GM19043 (cell line): ENCODE data around the gene CYSRT1.

Source experiments
- ATAC-seq: cut with Tn5 transposase; IDR thresholded peaks from one replicate; pipeline ENCODE4 v1.9.1; 2021; ENCODE audit warnings: low read depth; ENCODE audit not compliant: unreplicated experiment

CYSRT1 gene

DNA sequence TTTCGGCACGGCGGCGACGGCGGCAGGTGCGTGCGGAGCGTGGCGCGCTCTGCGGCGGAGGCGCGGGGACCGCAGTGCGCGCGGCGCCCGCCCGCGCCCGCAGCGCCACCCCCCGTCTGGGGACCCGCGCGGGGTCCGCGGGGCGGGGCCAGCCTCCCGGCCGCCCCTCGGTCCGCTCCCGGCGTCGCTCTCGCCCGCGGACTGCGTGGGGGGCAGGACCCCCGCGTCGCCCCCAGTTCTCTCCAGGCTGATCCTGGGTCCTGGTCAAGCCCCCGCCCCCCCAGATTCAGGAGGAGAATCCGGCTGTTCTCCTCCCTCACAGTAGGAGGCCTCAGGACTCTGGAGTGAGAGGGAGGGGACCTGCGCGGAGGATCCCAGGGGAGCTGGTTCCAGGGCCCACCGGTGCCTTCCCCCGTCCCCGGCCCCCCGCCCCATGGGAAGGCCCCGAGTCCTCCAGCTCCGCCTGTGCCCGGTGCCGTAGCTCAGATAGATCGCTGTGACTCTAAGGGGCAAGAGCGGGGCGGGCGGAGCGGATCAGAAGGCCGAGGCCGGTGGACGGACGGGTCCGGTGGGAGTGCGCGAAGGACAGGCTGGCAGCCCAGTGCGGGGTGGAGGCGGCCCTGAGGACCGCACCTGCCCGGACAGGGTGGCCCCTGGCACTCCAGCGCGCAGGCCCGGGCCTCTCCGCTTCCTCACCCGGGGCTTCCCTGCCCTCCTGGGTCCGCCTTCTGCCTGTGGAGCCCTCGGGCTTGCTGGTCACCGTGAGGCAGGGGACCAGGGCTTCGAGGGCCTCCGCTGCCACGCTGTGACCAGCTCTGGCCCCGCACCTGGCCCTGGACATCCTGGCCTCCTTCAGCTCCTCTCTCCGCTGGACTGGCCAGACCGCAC lies 2.5 kb upstream of the CYSRT1 start, which contains the start of gene RNF208:
TSS of gene RNF208 (minus strand) at position 51 of the 888 bp plus-strand sequence. CDS start 1,028 bp downstream, outside the sequence.
- ATAC-seq: no peak

DNA sequence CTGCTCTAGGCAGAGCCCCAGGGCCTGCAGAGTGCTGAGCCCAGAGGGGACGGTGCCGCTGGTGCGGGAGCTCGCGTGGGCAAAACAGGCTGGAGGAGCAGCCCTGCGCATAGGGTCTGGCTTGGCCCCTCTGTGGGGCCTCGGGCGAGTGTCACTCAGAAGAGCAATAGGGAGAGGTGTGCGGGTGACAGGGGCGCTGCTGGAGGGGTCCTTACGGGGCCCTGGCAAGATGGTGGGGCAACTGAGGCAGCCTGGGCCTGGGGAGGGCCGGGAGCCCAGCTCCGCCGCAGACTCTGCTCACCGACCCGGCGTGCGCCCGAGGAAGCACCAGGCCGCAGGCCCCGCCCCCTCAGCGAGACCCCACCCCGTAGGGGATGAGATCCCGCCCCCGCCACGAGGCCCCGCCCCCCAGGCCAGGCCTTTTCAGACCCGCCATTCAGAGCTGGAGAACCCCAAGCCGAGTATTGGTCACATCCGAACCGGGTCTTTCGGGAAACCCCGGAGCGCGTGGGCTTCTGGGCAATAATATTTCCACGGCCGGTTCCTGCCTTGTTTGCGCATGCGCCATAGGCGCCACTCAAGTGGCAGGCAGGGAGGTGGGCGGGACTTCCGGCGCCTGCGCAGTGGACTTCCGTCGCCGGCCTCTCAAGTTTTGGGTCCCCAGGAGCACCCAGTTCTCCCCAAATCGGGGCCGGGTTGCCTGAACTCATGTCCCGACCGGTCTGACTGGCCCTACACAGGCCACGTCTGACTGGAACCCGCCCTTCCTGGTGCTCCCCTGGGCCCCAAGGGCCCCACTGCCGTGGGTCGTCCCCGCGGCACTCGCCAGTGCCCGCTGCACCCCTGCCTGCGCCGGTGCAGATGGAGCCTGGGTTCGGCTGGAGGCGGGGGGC lies 1.6 kb upstream of the CYSRT1 start:
- ATAC-seq: peak; percentile 72

DNA sequence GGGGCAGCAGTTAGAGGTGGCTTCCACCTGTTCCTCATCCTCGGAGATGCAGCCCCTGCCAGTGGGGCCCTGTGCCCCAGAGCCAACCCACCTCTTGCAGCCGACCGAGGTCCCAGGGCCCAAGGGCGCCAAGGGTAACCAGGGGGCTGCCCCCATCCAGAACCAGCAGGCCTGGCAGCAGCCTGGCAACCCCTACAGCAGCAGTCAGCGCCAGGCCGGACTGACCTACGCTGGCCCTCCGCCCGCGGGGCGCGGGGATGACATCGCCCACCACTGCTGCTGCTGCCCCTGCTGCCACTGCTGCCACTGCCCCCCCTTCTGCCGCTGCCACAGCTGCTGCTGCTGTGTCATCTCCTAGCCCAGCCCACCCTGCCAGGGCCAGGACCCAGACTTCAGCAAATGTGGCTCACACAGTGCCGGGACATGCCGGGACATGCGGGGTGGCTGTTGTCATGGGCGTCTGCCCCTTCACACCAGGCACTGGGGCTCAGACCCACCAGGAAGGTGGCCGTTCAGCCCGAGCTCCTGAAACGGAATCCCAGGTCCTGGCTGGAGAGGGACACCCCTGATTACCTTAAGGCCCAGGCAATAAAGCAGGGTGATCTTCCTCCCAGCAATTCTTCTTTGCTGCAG lies 841 bp downstream of the CYSRT1 start:
- ATAC-seq: no peak

DNA sequence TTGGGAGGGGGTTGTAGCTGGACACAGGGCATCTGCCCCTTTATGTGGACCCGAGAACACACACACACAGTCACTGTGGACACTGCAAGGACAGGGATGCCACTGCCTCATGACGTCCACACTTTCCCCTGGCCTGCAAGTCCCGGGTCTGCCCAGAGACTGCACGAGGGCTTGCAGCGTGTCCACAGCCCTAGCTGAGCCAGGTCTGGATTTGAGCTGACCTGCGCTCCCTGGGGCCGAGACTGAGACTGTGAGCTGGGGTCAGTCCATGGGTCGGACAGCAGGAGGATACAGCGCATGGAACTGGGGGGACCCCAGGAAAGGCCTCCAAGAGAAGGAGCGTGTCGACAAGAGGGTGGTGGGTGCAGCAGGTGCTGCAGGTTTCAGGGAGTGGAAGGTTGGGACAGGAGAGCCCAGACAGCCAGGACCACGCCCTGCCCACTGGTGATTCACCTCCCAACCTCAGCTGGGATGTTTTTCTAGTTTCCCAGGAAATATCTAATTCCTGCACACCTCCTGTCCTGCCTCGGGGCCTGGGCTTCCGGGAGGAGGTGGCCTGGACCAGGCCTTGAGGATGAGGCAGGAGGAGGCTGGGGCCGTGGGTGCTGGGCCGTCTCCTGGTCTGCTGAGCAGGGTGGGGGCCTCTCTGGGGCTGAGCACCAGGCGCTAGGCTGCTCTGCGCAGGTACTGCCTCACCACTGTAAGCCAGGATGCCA lies 1.5 kb downstream of the CYSRT1 start:
- no peak for ATAC-seq

DNA sequence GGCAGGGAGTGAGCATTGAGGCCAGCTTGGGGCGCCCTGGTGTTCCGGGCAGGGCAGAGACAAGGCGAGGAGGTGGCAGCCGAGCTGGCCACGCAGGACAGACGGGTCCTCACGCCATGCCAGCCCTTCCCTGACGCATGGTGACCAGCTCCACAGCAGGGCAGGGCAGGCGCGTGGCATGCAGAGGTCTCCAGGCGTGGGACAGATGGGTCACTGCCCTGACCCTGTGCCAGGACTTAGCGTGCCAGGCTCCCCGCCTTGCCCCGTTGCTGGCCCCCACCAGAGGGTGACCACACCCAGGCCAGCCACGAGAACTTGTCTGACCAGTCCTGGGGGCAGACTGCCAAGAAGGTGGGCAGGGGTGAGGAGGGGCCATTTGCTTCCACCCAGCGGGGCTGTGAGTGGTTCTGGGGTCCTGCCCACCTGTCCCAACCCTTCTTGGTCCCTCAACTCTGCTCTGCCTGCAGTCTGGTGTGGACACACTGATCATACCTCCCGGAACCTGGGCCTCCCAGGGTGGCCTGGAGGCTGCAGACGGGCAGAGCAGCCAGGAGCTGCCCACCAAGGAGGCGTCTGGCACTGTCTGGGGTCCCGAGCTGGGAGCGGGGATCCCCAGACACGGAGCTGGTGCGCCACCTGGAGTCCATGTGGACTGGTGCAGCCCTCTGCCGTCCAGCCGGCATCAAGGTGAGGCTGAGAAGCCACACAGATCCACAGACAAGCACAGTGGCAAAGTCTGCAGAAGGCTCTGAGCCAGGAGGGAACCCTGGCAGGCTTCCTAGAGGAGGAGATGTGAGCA lies 2.3 kb downstream of the CYSRT1 start, which contains the start of gene RNF224:
TSS of gene RNF224 (plus strand) at position 449 of the 799 bp plus-strand sequence. CDS start 834 bp downstream, outside the sequence.
- no peak for ATAC-seq

DNA sequence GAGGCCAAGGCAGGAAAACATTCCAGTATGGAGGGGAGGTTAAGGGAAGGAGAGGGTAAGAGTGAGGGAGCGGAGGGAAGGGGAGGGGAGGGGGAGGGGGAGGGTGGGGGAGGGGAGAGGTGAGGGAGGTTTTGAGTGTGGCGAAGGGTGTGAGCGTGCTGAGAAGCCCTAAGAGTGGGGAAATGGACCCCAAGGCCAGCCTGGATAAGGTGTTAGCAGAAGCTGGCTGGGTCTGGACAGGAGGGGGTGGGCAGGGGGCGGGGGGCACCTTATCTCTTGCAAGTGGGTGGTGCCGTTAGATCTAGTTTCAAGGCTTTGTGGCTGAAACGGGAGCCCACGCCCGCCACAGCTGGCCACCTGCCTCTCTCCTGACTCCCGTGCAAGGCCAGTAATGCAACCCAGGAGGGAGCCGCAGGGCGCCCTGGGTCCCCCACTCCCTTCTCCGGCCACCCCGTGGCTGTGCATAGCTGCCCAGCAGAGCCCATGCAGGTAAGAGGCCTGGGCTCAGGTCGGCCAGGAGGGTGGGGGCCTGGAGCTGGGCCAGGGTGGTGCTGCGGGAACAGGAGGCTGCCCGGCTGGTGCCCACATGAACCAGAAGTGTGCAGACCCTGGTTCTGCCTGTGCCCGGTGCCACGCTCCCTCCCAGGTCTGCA lies 3.0 kb downstream of the CYSRT1 start:
- ATAC-seq: no peak

DNA sequence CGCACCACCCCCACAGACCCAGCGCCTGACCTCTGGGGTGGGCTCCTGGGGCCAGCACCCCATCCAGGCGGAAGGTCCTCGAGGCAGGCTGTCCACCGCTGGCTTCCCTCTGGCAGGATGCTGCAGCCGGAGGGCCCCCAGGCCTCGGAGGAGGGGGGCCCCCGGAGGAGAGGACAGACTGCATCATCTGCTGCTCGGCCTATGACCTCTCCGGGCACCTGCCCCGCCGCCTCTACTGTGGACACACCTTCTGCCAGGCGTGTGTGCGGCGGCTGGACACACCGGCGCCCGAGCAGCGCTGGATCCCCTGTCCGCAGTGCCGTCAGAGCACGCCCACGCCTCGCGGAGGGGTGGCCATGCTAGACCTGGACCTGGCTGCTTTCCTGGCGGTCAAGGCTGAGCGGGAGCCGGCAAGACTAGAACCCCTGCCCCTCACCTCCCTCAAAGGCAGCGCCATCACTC lies 3.6 kb downstream of the CYSRT1 start:
- ATAC-seq: no peak

DNA sequence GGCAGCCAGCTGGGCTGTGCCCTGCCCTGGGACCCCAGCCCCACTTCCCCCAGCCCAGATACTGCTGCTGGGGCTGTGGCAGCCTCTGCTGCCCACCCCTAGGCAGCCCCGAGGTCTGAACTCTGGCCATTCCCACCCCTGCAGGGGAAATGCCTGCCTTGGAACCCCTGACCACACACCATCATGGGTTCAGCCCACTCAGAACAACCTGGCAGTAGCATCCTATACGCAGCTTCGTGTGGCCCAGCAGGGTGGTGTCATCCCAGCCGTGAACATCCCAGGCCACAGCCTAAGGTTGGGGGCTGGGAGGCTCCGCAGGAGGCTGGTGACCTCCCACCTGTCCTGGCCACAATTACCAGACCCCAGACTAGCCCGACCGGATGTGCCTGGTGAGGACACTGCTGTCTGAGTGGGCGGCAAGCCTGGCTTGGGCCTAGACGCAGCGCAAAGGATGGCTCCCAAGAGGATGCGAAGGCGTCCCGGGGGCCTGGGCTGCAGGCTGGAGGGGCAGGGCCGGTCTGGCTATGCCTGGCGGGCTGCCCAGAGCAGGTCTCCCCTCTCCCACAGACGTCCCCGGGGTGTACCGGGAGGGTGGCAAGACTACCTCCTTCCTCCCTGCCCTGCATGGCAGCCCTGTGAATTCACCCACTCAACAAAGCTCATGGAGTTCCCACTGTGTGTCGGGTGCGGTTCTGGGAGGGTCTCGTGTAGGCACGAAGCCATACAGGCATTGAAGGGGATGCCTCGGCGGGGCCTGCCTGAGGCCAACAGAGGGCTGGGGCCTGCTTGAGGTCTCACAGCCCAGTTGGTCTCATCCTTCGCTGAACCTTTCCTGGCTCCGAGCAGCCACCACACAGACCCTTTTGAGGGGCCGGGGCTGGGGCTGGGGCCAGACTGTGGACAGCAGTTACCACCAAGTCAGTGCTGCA lies 4.3 kb downstream of the CYSRT1 start:
- ATAC-seq: no peak

DNA sequence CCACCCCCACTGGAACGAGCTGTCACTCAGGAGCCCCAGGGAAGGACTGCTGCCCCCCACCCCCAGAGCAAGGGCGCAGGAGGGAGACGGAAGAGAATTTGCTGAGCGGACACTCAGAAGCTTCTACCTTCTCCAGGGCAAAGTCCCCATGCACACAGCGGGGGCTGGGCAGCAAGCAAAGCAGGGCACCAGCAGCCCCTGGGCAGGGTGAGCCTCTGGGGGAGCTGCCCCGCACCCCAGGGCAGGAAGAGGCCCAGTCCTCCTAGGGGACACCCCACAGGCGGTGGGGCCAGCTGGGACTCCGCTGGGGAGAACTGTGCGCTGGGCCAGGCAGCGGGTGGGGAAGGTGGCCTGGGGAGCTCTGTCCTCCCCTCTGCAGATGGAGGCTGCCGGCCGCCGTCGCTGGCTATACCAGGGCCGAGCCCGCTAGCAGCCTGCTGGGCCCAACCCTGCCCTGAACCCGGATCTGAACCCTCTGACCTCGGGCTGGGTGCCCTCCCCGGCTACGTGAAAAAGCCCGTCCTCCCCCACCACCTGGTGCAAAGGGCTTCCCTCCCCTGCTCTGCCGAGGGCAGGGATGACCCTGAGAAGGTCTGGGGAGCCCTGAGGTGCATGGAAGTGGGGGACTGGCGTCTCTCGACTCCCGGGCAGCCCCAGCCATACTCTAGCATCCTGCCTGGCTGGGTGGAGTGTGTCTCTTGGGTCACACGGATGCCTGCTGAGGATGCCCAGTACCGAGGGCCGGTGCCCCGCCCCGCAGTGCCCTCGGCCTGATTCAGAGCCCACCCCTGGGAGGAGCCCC lies 5.1 kb downstream of the CYSRT1 start:
- no peak for ATAC-seq

DNA sequence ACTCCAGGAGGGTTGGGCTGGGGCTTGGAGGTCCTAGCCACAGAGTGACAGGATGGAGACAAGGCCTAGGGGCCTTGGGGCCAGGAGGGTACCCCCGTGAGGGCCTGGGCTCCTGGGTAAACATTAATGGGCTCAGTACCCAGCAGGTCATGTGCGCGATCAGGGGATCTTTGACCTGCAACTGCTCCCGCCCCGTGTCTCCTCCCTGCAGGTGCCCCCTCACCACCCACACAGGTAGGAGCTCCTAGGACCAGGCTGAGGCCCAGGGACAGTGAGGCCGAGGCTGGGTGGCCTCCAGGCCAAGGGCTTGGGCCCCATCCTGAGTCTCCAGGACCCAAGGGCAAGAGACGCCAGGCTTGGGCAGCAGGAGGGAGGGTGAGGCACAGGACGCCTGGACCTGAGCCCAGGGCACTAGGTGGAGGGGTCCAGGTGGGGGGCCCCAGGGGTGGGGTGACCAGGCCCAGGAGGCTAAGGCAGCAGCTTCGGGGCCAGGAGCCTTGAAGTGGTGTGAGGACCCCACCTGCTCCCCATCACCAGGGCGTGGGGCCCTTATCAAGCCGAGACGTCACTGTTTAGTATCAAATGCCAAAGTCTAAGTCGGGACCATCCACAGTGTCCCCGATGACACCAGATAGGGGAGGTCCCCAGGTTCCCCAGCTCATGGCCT lies 5.9 kb downstream of the CYSRT1 start, which contains the start of gene SLC34A3:
TSS of gene SLC34A3 (plus strand) at position 197 of the 667 bp plus-strand sequence. CDS start 802 bp downstream, outside the sequence.
- ATAC-seq: no peak

DNA sequence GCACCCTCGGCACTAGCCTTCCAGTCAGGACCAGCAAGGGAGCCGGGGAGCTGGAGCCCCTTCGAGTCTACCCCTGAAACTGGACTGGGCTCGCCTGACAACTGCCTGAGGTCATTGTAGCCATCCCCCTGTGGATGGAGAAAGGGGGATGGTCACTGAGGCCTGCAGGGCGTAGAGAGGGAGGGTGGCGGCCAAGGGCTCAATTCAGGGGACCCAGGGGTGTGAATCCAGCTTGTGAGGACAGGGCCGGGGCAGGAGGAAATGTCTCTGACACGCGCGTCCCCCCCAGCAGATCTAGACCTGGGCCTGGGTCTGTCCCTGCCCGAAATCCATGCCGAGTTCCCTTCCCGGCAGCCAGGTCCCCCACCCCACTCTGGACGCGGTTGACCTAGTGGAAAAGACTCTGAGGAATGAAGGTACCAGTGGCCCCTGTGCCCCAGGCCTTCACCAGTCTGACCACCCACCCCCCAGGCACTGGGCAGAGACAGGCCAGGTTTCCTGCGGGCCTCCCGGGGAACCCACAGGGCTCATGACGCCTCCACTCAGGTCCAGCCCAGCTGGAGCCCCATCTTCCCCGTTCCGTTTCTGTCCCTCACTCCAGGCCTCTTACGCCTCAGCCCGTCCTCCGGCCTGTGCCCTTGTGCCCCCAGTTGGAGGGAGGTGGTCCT lies 6.5 kb downstream of the CYSRT1 start:
- ATAC-seq: no peak

DNA sequence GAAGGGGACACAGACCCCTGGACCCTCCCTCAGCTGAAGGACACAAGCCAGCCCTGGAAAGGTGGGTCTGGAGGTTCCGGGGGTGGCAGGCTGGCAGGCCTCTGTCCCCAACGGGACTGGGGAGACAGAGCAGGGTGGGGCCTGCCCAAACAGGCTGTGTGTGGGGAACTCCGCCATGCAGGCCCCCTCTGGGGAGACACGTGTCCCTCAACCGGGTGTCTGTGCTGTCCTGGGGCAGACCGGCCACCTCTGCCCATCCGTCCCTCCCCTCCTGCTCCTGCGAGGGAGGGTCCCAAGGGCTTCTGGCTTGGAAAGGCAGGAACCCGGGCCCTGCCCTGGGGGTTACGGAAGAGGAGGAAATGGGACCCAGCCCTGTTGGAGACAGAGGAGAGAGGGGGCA lies 7.1 kb downstream of the CYSRT1 start:
- no peak for ATAC-seq

DNA sequence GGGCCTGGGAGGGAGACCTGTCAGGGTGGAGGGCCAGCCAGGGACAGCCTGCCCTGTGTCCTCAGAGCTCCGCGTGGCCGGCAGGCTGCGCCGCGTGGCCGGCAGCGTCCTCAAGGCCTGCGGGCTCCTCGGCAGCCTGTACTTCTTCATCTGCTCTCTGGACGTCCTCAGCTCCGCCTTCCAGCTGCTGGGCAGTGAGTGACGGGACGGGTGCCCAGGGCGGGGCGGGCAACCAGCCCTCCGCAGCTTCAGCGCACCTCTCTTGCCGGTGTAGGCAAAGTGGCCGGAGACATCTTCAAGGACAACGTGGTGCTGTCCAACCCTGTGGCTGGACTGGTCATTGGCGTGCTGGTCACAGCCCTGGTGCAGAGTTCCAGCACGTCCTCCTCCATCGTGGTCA lies 7.5 kb downstream of the CYSRT1 start:
- ATAC-seq: no peak

DNA sequence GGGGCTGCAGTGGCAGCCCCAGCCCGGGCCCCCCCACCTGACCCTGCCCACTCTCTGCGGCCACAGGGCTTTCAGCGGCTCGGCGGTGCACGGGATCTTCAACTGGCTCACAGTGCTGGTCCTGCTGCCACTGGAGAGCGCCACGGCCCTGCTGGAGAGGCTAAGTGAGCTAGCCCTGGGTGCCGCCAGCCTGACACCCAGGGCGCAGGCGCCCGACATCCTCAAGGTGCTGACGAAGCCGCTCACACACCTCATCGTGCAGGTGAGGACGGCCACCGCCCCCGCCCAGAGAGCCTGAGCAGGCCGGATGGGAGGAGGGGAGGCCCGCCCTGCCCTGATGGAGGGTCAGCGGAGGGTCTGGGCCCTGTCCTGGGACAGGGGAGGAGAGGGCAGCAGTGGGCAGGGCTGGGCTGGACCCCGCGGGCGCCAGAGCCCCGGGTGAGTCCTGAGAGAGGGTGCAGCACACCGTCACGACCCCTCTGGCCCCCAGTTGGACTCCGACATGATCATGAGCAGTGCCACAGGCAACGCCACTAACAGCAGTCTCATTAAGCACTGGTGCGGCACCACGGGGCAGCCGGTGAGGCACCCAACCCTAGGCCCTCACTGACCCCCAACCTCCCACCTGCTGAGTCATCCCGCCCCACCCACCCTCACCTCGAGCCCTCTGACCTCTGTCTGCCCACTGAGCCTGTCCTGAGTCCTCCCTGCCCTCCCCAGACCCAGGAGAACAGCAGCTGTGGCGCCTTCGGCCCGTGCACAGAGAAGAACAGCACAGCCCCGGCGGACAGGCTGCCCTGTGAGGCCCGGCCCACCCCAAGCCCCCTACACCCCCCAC lies 8.4 kb downstream of the CYSRT1 start:
- no peak for ATAC-seq
